Adrenal gland (tissue), 12 donors: ENCODE results near the gene UBE2B. TPM values are rescaled to one million over a fixed set of nuclear protein-coding genes. Genes with fewer than 3 reads are reported as not detected.

ENCODE experiments used
- DNase-seq, 7 donors: peaks; one replicate each; pipeline ENCODE4 v3.0.0-alpha.2; 2019 to 2020
- H3K27ac ChIP-seq, 5 donors: fragments of 200-600 bp; sonication (generic) in 4 of 5; 1 replicate in 3 of 5; 2 replicates in 2 of 5; pipeline versions ENCODE4 v1.5.1 to v1.8.0; 2016 to 2020; ENCODE audit warnings: mild to moderate bottlenecking in 1 of 5
- H3K27me3 ChIP-seq: fragments of 200-600 bp; 2 replicates; pipeline ENCODE4 v1.8.0; 2021
- H3K36me3 ChIP-seq, 2 donors: fragments of 200-600 bp; replicated peaks in 1 of 2; 1 replicate in 1 of 2; 2 replicates in 1 of 2; pipeline versions ENCODE4 v1.5.1 to v1.8.0; 2018 to 2022
- H3K4me1 ChIP-seq, 2 donors: fragments of 200-600 bp; replicated peaks in 1 of 2; 1 replicate in 1 of 2; 2 replicates in 1 of 2; pipeline versions ENCODE4 v1.5.1 to v1.8.0; 2018 to 2021
- H3K4me3 ChIP-seq, 4 donors: fragments of 200-600 bp; sonication (generic) in 3 of 4; one replicate each; pipeline ENCODE4 v1.5.1; 2016 to 2018
- H3K9me3 ChIP-seq, 3 donors: fragments of 200-600 bp; sonication (generic) in 1 of 3; replicated peaks in 1 of 3; 1 replicate in 2 of 3; 2 replicates in 1 of 3; pipeline versions ENCODE4 v1.5.1 to v1.8.0; 2016 to 2021
- POLR2A ChIP-seq, 2 donors: fragments of 450-650 bp; IDR thresholded peaks; one replicate each; pipeline ENCODE4 v1.6.1; 2017; ENCODE audit warnings: antibody characterized with exemption in 2 of 2, mild to moderate bottlenecking in 2 of 2, moderate library complexity in 1 of 2
- WGBS, 4 donors: extraction: QIAGEN DNeasy Blood & Tissue Kit in 2 of 4; methylation state at CpG; one replicate each; pipeline versions ENCODE4 v1.1.5 to v1.1.7; 2013 to 2017; 5-methylcytosine and 5-hydroxymethylcytosine counted together
- intact Hi-C, 2 donors: fragments of 100-400 bp; cut with DNase I; formaldehyde crosslinking; loops; one replicate each; pipeline versions ENCODE4 v1.14.1 to v1.15.0; 2022 to 2023
- polyA plus RNA-seq, 3 donors: library from polyadenylated mRNA; stranded (reverse); fragments of 200-250 nt in 2 of 3; fragments of 350-450 nt in 1 of 3; fragmentation: Illumina TruSeq in 1 of 3; extraction: RNeasy Lipid Tissue Mini Kit (QIAGEN cat#74804) in 1 of 3; gene quantifications; one replicate each; pipeline ENCODE4 v1.2.3, GENCODE V29; 2013 to 2014
- total RNA-seq, 9 donors: library from RNA; depleted of rRNA in 4 of 9; stranded (reverse); fragments of >200 nt in 4 of 9; fragments of 120-200 nt in 1 of 9; fragmentation: NEBNext Ultra II Directional in 1 of 9; extraction: Animal tissue kit (Norgen Biotek cat#: 25700) in 1 of 9; gene quantifications; one replicate each; pipeline versions ENCODE4 v1.1.0 to v1.2.4, GENCODE V29; 2013 to 2023
- TF ChIP-seq, protein P1 (sequence below), 6 experiments: fragments of 450-650 bp in 4 of 6; fragments of 200-600 bp in 2 of 6; sonication (generic) in 1 of 6; IDR thresholded peaks; 1 replicate in 5 of 6; 2 replicates in 1 of 6; pipeline versions ENCODE4 v1.5.1 to v1.8.0; 2016 to 2021; ENCODE audit warnings: antibody characterized with exemption in 6 of 6, mild to moderate bottlenecking in 2 of 6, moderate library complexity in 1 of 6
- donor health status: healthy with polysubstance abuse.
- donor health status: Bipolar disorder and iron deficiency.
- donor health status: DM: yes; HTN: yes; CAD: no.
- donor health status: DM: no; HTN: no; CAD: no.
- donor health status: DM: no; HTN: no; CAD: no.
- donor health status: DM: yes; HTN: yes; CAD: no.

Gene UBE2B
- total and polyA plus RNA-seq, 12 donors: 19.7 to 144 (median 96.2) TPM

DNA sequence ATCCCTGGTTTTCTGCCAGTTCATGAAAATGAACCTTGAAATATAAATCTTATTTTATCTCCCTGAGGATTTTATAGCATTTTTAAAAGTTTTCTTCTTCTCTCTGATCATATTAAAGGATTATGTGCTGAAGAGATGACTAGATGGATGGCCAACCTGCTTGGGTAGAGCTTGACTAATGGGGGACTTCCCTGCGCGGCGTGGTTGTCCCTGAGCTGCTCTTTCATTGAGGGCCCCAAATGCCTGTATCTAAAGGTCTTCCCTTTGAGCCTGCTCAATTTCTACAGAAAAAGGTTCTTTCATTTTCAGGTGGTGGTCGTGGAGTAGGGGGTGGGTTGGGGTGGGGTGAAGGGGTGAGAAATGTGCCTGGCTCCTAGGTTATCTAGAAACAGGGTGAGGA, 60.8 kb downstream of the UBE2B start:
- DNase-seq: no peak
- intact Hi-C loops: no loop called here
- no peaks in the 10 kb centered on the region for H3K36me3 ChIP-seq
- peaks cover 0 to 7% of the 10 kb centered on the region in 2 donors for H3K4me1 ChIP-seq
- TF ChIP-seq, protein P1, sequence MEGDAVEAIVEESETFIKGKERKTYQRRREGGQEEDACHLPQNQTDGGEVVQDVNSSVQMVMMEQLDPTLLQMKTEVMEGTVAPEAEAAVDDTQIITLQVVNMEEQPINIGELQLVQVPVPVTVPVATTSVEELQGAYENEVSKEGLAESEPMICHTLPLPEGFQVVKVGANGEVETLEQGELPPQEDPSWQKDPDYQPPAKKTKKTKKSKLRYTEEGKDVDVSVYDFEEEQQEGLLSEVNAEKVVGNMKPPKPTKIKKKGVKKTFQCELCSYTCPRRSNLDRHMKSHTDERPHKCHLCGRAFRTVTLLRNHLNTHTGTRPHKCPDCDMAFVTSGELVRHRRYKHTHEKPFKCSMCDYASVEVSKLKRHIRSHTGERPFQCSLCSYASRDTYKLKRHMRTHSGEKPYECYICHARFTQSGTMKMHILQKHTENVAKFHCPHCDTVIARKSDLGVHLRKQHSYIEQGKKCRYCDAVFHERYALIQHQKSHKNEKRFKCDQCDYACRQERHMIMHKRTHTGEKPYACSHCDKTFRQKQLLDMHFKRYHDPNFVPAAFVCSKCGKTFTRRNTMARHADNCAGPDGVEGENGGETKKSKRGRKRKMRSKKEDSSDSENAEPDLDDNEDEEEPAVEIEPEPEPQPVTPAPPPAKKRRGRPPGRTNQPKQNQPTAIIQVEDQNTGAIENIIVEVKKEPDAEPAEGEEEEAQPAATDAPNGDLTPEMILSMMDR (IDR thresholded peaks at IDR 0.05): no peak
- TF ChIP-seq POLR2A (IDR thresholded peaks at IDR 0.05): no peak
- no peaks in the 10 kb centered on the region for H3K9me3 ChIP-seq
- H3K4me3 ChIP-seq: no peak overlapping the region
- H3K27me3 ChIP-seq: no peaks in the 10 kb centered on the region
- WGBS, 4 donors: 86 to 94% (median 91%) methylated on average over 4 of the region's 4 CpGs
- no peak overlapping the region for H3K27ac ChIP-seq

DNA sequence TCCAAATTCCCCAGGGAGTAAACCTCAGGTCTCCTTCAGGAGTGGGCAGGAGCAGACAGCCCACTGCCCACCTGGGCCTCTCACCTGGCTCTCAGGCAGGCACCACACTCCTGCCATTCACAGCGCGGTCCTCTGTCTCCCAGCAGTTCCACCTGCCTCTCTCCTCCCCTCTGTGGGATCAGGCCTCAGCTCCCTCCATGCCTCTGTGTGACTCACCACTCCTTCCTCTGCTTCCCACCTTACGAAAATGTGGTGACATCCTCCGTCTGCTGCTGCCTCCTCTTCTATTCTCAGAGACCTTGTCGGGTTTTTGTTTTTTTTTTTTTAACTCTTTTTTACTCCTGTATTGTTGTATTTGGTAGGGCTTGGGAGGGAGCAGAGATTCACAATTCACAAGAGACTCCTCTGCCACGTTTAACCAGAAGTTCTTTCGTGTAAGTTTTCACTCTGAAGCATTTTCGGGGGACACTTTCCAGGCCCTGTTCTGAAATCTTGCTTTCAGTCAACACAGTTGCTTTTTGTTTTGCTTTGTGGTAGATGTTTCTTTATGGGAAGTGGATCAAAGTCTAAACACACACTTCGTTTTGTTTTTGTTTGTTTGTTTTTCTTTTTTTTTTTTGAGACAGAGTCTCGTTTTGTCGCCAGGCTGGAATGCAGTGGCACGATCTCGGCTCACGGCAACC, 61.4 kb downstream of the UBE2B start:
- DNase-seq: no peak
- Histone ChIP-seq H3K27me3 (no peaks in the 10 kb centered on the region), H3K9me3 (no peaks in the 10 kb centered on the region), H3K27ac (no peak overlapping the region), H3K36me3 (no peaks in the 10 kb centered on the region), H3K4me3 (no peak overlapping the region), H3K4me1 (peaks cover 0 to 13% of the 10 kb centered on the region in 2 donors)
- intact Hi-C loops: no loop called here
- 78 to 81% (median 79%) methylated on average over 14 of the region's 14 CpGs for WGBS, 4 donors
- TF ChIP-seq, protein P1 (IDR thresholded peaks at IDR 0.05): no peak
- no peak for TF ChIP-seq POLR2A (IDR thresholded peaks at IDR 0.05)

DNA sequence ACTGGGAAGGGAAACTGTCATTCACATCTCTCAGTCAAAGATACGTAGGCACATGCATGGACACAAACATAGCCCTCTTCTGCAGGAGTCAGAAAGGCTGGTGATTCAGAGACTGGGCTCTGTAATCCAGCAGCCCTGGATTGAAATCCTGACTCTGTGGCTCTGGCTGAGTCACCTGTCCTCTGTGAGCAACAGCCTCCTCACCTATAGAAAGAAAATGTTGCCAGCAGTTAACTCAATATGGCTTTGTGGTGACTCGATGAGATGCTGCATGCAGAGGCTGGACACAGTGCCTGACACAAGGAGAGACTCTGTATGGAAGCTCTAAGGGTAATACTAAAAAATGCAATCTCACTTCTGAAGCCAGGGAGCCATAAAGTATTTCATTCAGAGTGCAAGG, 64.2 kb downstream of the UBE2B start:
- no peak overlapping the region for H3K27ac ChIP-seq
- no peak for TF ChIP-seq POLR2A (IDR thresholded peaks at IDR 0.05)
- TF ChIP-seq, protein P1 (IDR thresholded peaks at IDR 0.05): no peak
- 76 to 96% (median 83%) methylated on average over 2 of the region's 2 CpGs for WGBS, 4 donors
- DNase-seq: no peak
- no peaks in the 10 kb centered on the region for H3K9me3 ChIP-seq
- no peaks in the 10 kb centered on the region for H3K27me3 ChIP-seq
- peaks cover 15 to 33% of the 10 kb centered on the region in 2 donors for H3K4me1 ChIP-seq
- no peak overlapping the region for H3K4me3 ChIP-seq
- no peaks in the 10 kb centered on the region for H3K36me3 ChIP-seq
- intact Hi-C loops: no loop called here

DNA sequence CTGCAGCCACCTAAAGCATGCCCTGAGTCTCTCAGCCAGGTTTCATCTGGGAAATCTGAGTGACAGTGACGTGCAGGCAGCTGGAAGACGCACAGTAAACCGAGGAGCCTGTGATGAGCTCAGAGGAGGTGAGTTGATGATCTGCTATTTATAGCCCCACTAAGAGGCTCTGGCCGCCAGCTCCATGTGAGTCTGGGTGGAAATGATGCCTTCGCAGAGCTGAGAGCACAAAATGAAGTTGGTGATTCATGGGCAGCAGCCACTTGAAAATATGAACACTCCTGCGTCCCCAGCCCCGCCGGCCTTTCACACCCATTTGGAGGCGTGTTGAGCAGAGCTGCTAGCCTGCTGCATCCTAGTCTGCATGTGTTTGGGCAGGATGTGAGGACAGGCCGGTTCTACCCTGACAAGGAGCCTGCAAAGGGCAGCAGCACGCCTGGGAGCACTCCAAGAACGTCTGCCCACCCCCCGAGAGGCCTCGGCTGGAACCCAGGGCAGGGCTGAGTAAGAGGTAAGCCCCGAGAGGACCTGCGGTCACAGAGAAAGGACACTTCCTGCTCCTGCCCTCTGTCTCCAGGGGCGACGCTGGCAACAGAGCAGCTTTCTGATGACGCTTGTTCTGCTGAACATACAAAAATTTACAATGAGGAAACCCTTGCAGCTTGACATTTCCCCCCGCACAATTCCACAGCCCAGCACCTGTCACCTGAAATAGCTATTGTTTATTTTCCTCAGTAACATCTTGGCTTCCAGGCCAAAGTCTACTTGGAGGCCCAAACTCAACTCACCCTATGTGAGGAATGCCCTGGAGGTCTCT, 65.4 kb downstream of the UBE2B start:
- intact Hi-C loops: no loop called here
- 40 to 63% (median 50%) methylated on average over 9 to 20 of the region's 20 CpGs for WGBS, 4 donors
- Histone ChIP-seq H3K4me1 (peaks cover 15 to 33% of the 10 kb centered on the region in 2 donors), H3K9me3 (no peaks in the 10 kb centered on the region), H3K36me3 (no peaks in the 10 kb centered on the region), H3K4me3 (no peak overlapping the region), H3K27ac (peak overlapping the region in 2 of 5 donors; percentile 80 to 82), H3K27me3 (no peaks in the 10 kb centered on the region)
- no peak for TF ChIP-seq POLR2A (IDR thresholded peaks at IDR 0.05)
- TF ChIP-seq, protein P1 (IDR thresholded peaks at IDR 0.05): no peak
- peak; percentile 39 to 89 (median 51) for DNase-seq
